Neuronal stem cell (in vitro differentiated cells): ENCODE data around the gene SLC25A1.

ENCODE experiments used
- DNase-seq: peaks from one replicate; pipeline ENCODE4 v3.0.0-alpha.2; 2013; ENCODE audit warnings: low spot score
- H2AFZ ChIP-seq: one replicate; pipeline ENCODE4 v1.6.1; 2013; ENCODE audit warnings: mild to moderate bottlenecking, low read length, inconsistent platforms
- H2AK5ac ChIP-seq: 2 replicates; pipeline ENCODE4 v1.6.1; 2013; ENCODE audit warnings: low read depth, mild to moderate bottlenecking, inconsistent platforms, low read length, moderate library complexity, mixed read lengths
- H2BK120ac ChIP-seq: 2 replicates; pipeline ENCODE4 v1.6.1; 2013; ENCODE audit warnings: low read depth, mild to moderate bottlenecking, inconsistent platforms, low read length, moderate library complexity, mixed read lengths
- H2BK12ac ChIP-seq: one replicate; pipeline ENCODE4 v1.6.1; 2013; ENCODE audit warnings: low read length, inconsistent platforms
- H2BK15ac ChIP-seq: 2 replicates; pipeline ENCODE4 v1.6.1; 2013; ENCODE audit warnings: mild to moderate bottlenecking, low read length, inconsistent platforms, mixed read lengths
- H2BK5ac ChIP-seq: one replicate; pipeline ENCODE4 v1.6.1; 2013; ENCODE audit warnings: inconsistent platforms, mild to moderate bottlenecking, low read length, moderate library complexity
- H3K14ac ChIP-seq: one replicate; pipeline ENCODE4 v1.6.1; 2013; ENCODE audit warnings: low read length, inconsistent platforms
- H3K18ac ChIP-seq: 2 replicates; pipeline ENCODE4 v1.6.1; 2013; ENCODE audit warnings: low read length, inconsistent platforms
- H3K23ac ChIP-seq: 2 replicates; pipeline ENCODE4 v1.6.1; 2013; ENCODE audit warnings: low read depth, mild to moderate bottlenecking, mixed read lengths, low read length, inconsistent platforms; ENCODE audit not compliant: poor library complexity
- H3K27ac ChIP-seq: replicated peaks from 3 replicates; pipeline ENCODE4 v1.5.1; 2013; ENCODE audit warnings: low read length, inconsistent platforms
- H3K27me3 ChIP-seq, 3 experiments: 2 replicates each; pipeline ENCODE4 v1.6.1; 2013; ENCODE audit warnings: low read length in 3 of 3, mild to moderate bottlenecking in 2 of 3, inconsistent platforms in 1 of 3, low read depth in 1 of 3, mixed read lengths in 1 of 3, moderate library complexity in 1 of 3; ENCODE audit not compliant: control insufficient read depth in 3 of 3, insufficient read depth in 3 of 3
- H3K36me3 ChIP-seq, 2 donors: replicated peaks in 1 of 2; 2 replicates each; pipeline ENCODE4 v1.6.1; 2013; ENCODE audit warnings: low read length in 2 of 2; ENCODE audit not compliant: control insufficient read depth in 2 of 2, insufficient read depth in 2 of 2
- H3K4ac ChIP-seq: 2 replicates; pipeline ENCODE4 v1.6.1; 2013; ENCODE audit warnings: inconsistent platforms, mild to moderate bottlenecking, low read length, moderate library complexity
- H3K4me1 ChIP-seq, 2 donors: 1 replicate in 1 of 2; 2 replicates in 1 of 2; pipeline ENCODE4 v1.6.1; 2013; ENCODE audit warnings: low read length in 2 of 2, low read depth in 1 of 2; ENCODE audit not compliant: control insufficient read depth in 2 of 2, insufficient read depth in 1 of 2
- H3K4me2 ChIP-seq: one replicate; pipeline ENCODE4 v1.6.1; 2013; ENCODE audit warnings: mild to moderate bottlenecking, low read length, inconsistent platforms; ENCODE audit not compliant: insufficient read depth, poor library complexity, severe bottlenecking
- H3K4me3 ChIP-seq, 2 donors: 2 replicates each; pipeline ENCODE4 v1.5.1; 2013; ENCODE audit warnings: low read length in 2 of 2, mild to moderate bottlenecking in 2 of 2, inconsistent platforms in 1 of 2, moderate library complexity in 1 of 2
- H3K79me1 ChIP-seq: one replicate; pipeline ENCODE4 v1.6.1; 2013; ENCODE audit warnings: low read depth, mild to moderate bottlenecking, inconsistent platforms, low read length, moderate library complexity
- H3K9ac ChIP-seq: one replicate; pipeline ENCODE4 v1.6.1; 2013; ENCODE audit warnings: mild to moderate bottlenecking, low read depth, low read length, inconsistent platforms; ENCODE audit not compliant: poor library complexity
- H3K9me3 ChIP-seq, 2 donors: replicated peaks in 1 of 2; 2 replicates each; pipeline versions ENCODE3 to v1.6.1; 2013; ENCODE audit warnings: low read length in 2 of 2, mild to moderate bottlenecking in 2 of 2, inconsistent platforms in 1 of 2, low read depth in 1 of 2, mixed read lengths in 1 of 2, moderate library complexity in 1 of 2; ENCODE audit not compliant: control insufficient read depth in 2 of 2, insufficient read depth in 1 of 2
- H4K8ac ChIP-seq: one replicate; pipeline ENCODE4 v1.6.1; 2013; ENCODE audit warnings: low read depth, mild to moderate bottlenecking, inconsistent platforms, low read length, moderate library complexity
- H4K91ac ChIP-seq: one replicate; pipeline ENCODE4 v1.6.1; 2013; ENCODE audit warnings: low read length, low read depth, mild to moderate bottlenecking, inconsistent platforms; ENCODE audit not compliant: poor library complexity
- WGBS, 2 donors: extraction: QIAGEN DNeasy Blood & Tissue Kit; methylation state at CpG; one replicate each; pipeline ENCODE4 v1.1.7; 2013; ENCODE audit warnings: missing lambda C conversion rate in 2 of 2, mixed read lengths in 1 of 2; ENCODE audit not compliant: insufficient read length in 2 of 2, insufficient replicate concordance in 1 of 2; ENCODE audit errors: extremely low coverage in 2 of 2; 5-methylcytosine and 5-hydroxymethylcytosine counted together

Gene SLC25A1

DNA sequence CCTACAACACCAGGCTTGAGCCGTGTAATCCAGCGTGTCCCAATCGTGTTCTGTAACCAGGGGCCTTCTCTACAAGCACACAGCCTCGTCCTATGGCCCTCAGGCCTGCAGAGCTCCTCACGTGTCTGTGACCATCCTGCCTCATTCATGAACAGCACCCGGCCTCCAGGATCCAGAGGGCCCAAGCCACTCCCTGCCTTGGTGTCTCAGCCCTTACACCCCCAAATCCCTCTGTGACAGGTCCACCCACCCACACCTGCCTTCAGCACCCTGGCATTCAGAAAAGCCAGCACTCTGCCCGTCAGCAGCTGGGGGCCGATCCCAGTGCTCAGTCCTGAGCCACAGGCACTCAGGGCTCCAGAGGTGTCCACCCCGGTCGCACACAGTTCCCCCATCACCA, 41.6 kb downstream of the SLC25A1 start:
- no peak overlapping the region for H3K23ac ChIP-seq
- H3K79me1 ChIP-seq: peaks cover 9% of the 10 kb centered on the region
- H4K91ac ChIP-seq: no peak overlapping the region
- no peak overlapping the region for H2AFZ ChIP-seq
- H3K4me2 ChIP-seq: no peak overlapping the region
- DNase-seq: no peak
- no peak overlapping the region for H3K18ac ChIP-seq
- H2AK5ac ChIP-seq: no peak overlapping the region
- no peak overlapping the region for H2BK120ac ChIP-seq
- no peaks in the 10 kb centered on the region for H3K27me3 ChIP-seq
- no peak overlapping the region for H2BK5ac ChIP-seq
- peaks cover 76 to 97% of the 10 kb centered on the region in 2 donors for H3K36me3 ChIP-seq
- H2BK15ac ChIP-seq: no peak overlapping the region
- no peak overlapping the region for H3K4ac ChIP-seq
- H3K9me3 ChIP-seq: peaks cover 0 to 2% of the 10 kb centered on the region in 2 donors
- H3K9ac ChIP-seq: no peak overlapping the region
- no peaks in the 10 kb centered on the region for H3K4me1 ChIP-seq
- no peak overlapping the region for H3K14ac ChIP-seq
- H2BK12ac ChIP-seq: no peak overlapping the region
- WGBS, 2 donors: no CpG with 5 or more reads among the region's 10 CpGs
- no peak overlapping the region for H4K8ac ChIP-seq
- no peak overlapping the region for H3K27ac ChIP-seq
- no peak overlapping the region for H3K4me3 ChIP-seq

GRCh38 chr22:19134874-19135273, 43.7 kb downstream of the SLC25A1 start:
- Histone ChIP-seq H3K14ac (no peak overlapping the region), H3K36me3 (peaks cover 65 to 84% of the 10 kb centered on the region in 2 donors), H3K4me1 (no peaks in the 10 kb centered on the region), H3K27ac (no peak overlapping the region), H3K4ac (no peak overlapping the region), H3K27me3 (no peaks in the 10 kb centered on the region), H3K9ac (no peak overlapping the region), H3K79me1 (peaks cover 9% of the 10 kb centered on the region), H4K91ac (no peak overlapping the region), H3K4me2 (no peak overlapping the region), H2AK5ac (no peak overlapping the region), H4K8ac (no peak overlapping the region), H3K9me3 (no peaks in the 10 kb centered on the region), H3K23ac (no peak overlapping the region), H2BK5ac (no peak overlapping the region), H3K18ac (no peak overlapping the region), H2BK15ac (no peak overlapping the region), H2BK120ac (no peak overlapping the region), H2BK12ac (no peak overlapping the region), H2AFZ (no peak overlapping the region), H3K4me3 (no peak overlapping the region)
- no CpG with 5 or more reads among the region's 18 CpGs for WGBS, 2 donors
- DNase-seq: no peak

DNA sequence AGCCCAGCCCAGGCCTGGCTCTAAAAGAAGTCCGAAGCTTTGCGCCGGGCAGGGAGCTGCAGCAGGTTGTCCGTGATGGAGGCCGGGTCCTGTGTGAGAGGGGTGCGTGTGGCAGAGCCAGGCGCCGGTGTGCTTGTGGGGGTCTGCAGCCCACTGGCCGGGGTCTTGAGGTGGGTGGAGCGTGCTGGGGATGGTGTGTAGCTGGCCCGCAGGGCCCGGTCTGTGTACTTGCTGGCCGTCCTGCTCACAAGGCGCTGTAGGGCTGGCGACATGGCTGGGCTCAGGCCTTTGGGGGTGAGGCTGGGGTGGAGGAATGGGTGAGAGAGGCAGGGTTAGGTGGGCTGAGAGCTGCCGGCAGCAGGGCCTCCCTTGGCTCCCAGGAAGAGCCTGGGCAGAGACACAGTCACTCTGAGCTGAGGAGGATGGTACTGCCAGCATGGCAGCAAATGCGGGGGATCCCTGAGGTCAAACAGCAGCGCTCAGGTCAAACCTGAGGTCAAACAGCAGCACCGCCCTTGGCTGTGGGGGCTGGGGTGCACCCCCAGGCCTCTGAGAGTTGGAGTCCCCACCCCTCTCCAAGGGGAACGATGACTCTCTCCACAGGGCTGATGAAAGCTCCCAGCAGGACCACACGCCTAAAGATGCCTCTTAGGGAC, 44.2 kb downstream of the SLC25A1 start:
- no peak overlapping the region for H2BK12ac ChIP-seq
- H2AFZ ChIP-seq: no peak overlapping the region
- no peak overlapping the region for H3K9ac ChIP-seq
- no peak overlapping the region for H3K4ac ChIP-seq
- no peak overlapping the region for H2AK5ac ChIP-seq
- no peak for DNase-seq
- H3K23ac ChIP-seq: no peak overlapping the region
- peaks cover 60 to 79% of the 10 kb centered on the region in 2 donors for H3K36me3 ChIP-seq
- H3K9me3 ChIP-seq: no peaks in the 10 kb centered on the region
- no peak overlapping the region for H3K27ac ChIP-seq
- H3K4me1 ChIP-seq: no peaks in the 10 kb centered on the region
- no peaks in the 10 kb centered on the region for H3K27me3 ChIP-seq
- H2BK120ac ChIP-seq: no peak overlapping the region
- H3K14ac ChIP-seq: no peak overlapping the region
- H4K91ac ChIP-seq: no peak overlapping the region
- H3K4me3 ChIP-seq: no peak overlapping the region
- no peak overlapping the region for H4K8ac ChIP-seq
- H3K79me1 ChIP-seq: peaks cover 9% of the 10 kb centered on the region
- H2BK15ac ChIP-seq: no peak overlapping the region
- H3K18ac ChIP-seq: no peak overlapping the region
- H2BK5ac ChIP-seq: no peak overlapping the region
- no peak overlapping the region for H3K4me2 ChIP-seq
- no CpG with 5 or more reads among the region's 21 CpGs for WGBS, 2 donors

- Histone ChIP-seq H4K8ac (no peak overlapping the region), H3K27ac (no peak overlapping the region), H3K36me3 (peaks cover 53 to 71% of the 10 kb centered on the region in 2 donors), H3K23ac (no peak overlapping the region), H2BK15ac (no peak overlapping the region), H3K4ac (no peak overlapping the region), H4K91ac (no peak overlapping the region), H2AK5ac (no peak overlapping the region), H3K18ac (no peak overlapping the region), H3K4me2 (no peak overlapping the region), H2BK12ac (no peak overlapping the region), H3K9me3 (no peaks in the 10 kb centered on the region), H3K9ac (no peak overlapping the region), H2AFZ (no peak overlapping the region), H3K14ac (no peak overlapping the region), H3K79me1 (peaks cover 9% of the 10 kb centered on the region), H2BK5ac (no peak overlapping the region), H3K27me3 (no peaks in the 10 kb centered on the region), H3K4me1 (no peaks in the 10 kb centered on the region), H3K4me3 (no peak overlapping the region), H2BK120ac (no peak overlapping the region)
- DNase-seq: no peak
- WGBS, 2 donors: no CpG with 5 or more reads among the region's 13 CpGs
Measured at GRCh38 chr22:19133561-19133960, 45.0 kb downstream of the SLC25A1 start.
